CD8-positive, alpha-beta memory T cell (primary cell): ENCODE results near the gene SEC61G. TPM values are rescaled to one million over a fixed set of nuclear protein-coding genes. Genes with fewer than 3 reads are reported as not detected.

Source experiments
- CTCF ChIA-PET: fragments of 350-600 bp; sonication (Branson Sonifier 250); formaldehyde crosslinking; loops from one replicate; lab custom pipeline; 2021; ENCODE audit warnings: antibody characterized with exemption; lab: Charles Lee
- POLR2A ChIA-PET: fragments of 350-600 bp; sonication (Branson Sonifier 250); formaldehyde crosslinking; loops from one replicate; lab custom pipeline; 2021; ENCODE audit warnings: antibody characterized with exemption; lab: Charles Lee
- DNase-seq, 5 donors: peaks; one replicate each; pipeline versions ENCODE4 v3.0.0 to v3.0.0-alpha.2; 2020 to 2022; ENCODE audit warnings: mixed read lengths in 1 of 5
- H3K27ac ChIP-seq: one replicate; pipeline ENCODE4 v1.7.0; 2013; ENCODE audit warnings: low read depth, mild to moderate bottlenecking, low read length, moderate library complexity
- H3K27me3 ChIP-seq: 2 replicates; pipeline ENCODE4 v1.7.0; 2013; ENCODE audit warnings: low read length, mild to moderate bottlenecking; ENCODE audit not compliant: insufficient read depth, poor library complexity, severe bottlenecking
- H3K36me3 ChIP-seq: 2 replicates; pipeline ENCODE4 v1.7.0; 2013; ENCODE audit warnings: mild to moderate bottlenecking, low read length, moderate library complexity; ENCODE audit not compliant: insufficient read depth
- H3K4me1 ChIP-seq: 2 replicates; pipeline ENCODE4 v1.7.0; 2013; ENCODE audit warnings: mild to moderate bottlenecking, low read length, moderate library complexity; ENCODE audit not compliant: insufficient read depth
- H3K4me3 ChIP-seq: 2 replicates; pipeline ENCODE4 v1.7.0; 2013; ENCODE audit warnings: mild to moderate bottlenecking, low read length
- H3K9me3 ChIP-seq: 2 replicates; pipeline ENCODE4 v1.7.0; 2013; ENCODE audit warnings: mild to moderate bottlenecking, low read length
- H3K27ac Mint-ChIP-seq, 8 donors: one replicate each; pipeline ENCODE4 v1.8.0; 2020 to 2021; ENCODE audit warnings: mixed read lengths in 8 of 8, mild to moderate bottlenecking in 6 of 8, inconsistent platforms in 3 of 8, moderate library complexity in 3 of 8
- H3K27me3 Mint-ChIP-seq, 2 donors: one replicate each; pipeline ENCODE4 v1.8.0; 2020 to 2021; ENCODE audit warnings: mixed read lengths in 2 of 2, mild to moderate bottlenecking in 1 of 2, moderate library complexity in 1 of 2
- H3K36me3 Mint-ChIP-seq, 3 donors: one replicate each; pipeline ENCODE4 v1.8.0; 2020 to 2021; ENCODE audit warnings: mixed read lengths in 3 of 3, inconsistent platforms in 1 of 3, mild to moderate bottlenecking in 1 of 3
- H3K4me1 Mint-ChIP-seq, 3 donors: one replicate each; pipeline ENCODE4 v1.8.0; 2020 to 2021; ENCODE audit warnings: mixed read lengths in 3 of 3, inconsistent platforms in 1 of 3, mild to moderate bottlenecking in 1 of 3
- H3K4me3 Mint-ChIP-seq, 7 donors: one replicate each; pipeline ENCODE4 v1.8.0; 2020 to 2021; ENCODE audit warnings: mixed read lengths in 7 of 7, mild to moderate bottlenecking in 6 of 7, moderate library complexity in 4 of 7, inconsistent platforms in 2 of 7
- H3K9me3 Mint-ChIP-seq, 5 donors: one replicate each; pipeline ENCODE4 v1.8.0; 2020 to 2022; ENCODE audit warnings: mixed read lengths in 5 of 5, mild to moderate bottlenecking in 3 of 5, moderate library complexity in 2 of 5, inconsistent platforms in 1 of 5
- polyA plus RNA-seq: library from polyadenylated mRNA; unstranded; fragments of 300-500 nt; fragmentation: Illumina TruSeq; gene quantifications from one replicate; pipeline ENCODE4 v1.2.3, GENCODE V29; 2021
- total RNA-seq, 2 experiments: library from RNA; stranded (reverse); gene quantifications; one replicate each; pipeline ENCODE4 v1.2.3, GENCODE V29; 2021

SEC61G gene
- total and polyA plus RNA-seq, 3 experiments from 2014 or later = 138 to 281 (median 144) TPM

- Mint-ChIP-seq H3K4me1 (no peaks in the 10 kb centered on the region), H3K27me3 (peaks cover 4% of the 10 kb centered on the region in 2 donors), H3K4me3 (no peak overlapping the region), H3K36me3 (no peaks in the 10 kb centered on the region), H3K27ac (no peak overlapping the region), H3K9me3 (peaks cover 0 to 9% (median 3%) of the 10 kb centered on the region in 5 donors)
- no peak overlapping the region for H3K27ac ChIP-seq
- CTCF ChIA-PET = no interaction called here
- no peaks in the 10 kb centered on the region for H3K4me1 ChIP-seq
- no peaks in the 10 kb centered on the region for H3K27me3 ChIP-seq
- no peaks in the 10 kb centered on the region for H3K36me3 ChIP-seq
- no peak overlapping the region for H3K4me3 ChIP-seq
- H3K9me3 ChIP-seq = no peaks in the 10 kb centered on the region
- no peak for DNase-seq
- POLR2A ChIA-PET = no interaction called here
Measured at GRCh38 chr7:54704851-54705250, 54.2 kb downstream of the SEC61G start.

Other genes starting within 250 kb of the SEC61G start
- not detected for gene VSTM2A, start 216.8 kb downstream of the SEC61G start, total RNA-seq
- gene VSTM2A, start 216.8 kb downstream of the SEC61G start, polyA plus RNA-seq = not detected